Breast epithelium (tissue), 3 donors: Measurements from ENCODE around the gene HIPK1.

Experiments used
- POLR2AphosphoS5 ChIP-seq, 3 donors: sonication (generic); formaldehyde crosslinking; IDR thresholded peaks; one replicate each; pipeline ENCODE4 v1.6.1; 2017; ENCODE audit warnings: antibody characterized with exemption in 3 of 3
- TF ChIP-seq, protein P1 (sequence below), 3 donors: fragments of 450-650 bp; IDR thresholded peaks; one replicate each; pipeline ENCODE4 v1.5.1; 2016 to 2017; ENCODE audit warnings: antibody characterized with exemption in 3 of 3, mild to moderate bottlenecking in 3 of 3, moderate library complexity in 3 of 3

GRCh38 chr1:113901191-113901590 is 27.9 kb upstream of the HIPK1 start:
- TF ChIP-seq POLR2AphosphoS5 (IDR thresholded peaks at IDR 0.05): no peak
- TF ChIP-seq, protein P1, sequence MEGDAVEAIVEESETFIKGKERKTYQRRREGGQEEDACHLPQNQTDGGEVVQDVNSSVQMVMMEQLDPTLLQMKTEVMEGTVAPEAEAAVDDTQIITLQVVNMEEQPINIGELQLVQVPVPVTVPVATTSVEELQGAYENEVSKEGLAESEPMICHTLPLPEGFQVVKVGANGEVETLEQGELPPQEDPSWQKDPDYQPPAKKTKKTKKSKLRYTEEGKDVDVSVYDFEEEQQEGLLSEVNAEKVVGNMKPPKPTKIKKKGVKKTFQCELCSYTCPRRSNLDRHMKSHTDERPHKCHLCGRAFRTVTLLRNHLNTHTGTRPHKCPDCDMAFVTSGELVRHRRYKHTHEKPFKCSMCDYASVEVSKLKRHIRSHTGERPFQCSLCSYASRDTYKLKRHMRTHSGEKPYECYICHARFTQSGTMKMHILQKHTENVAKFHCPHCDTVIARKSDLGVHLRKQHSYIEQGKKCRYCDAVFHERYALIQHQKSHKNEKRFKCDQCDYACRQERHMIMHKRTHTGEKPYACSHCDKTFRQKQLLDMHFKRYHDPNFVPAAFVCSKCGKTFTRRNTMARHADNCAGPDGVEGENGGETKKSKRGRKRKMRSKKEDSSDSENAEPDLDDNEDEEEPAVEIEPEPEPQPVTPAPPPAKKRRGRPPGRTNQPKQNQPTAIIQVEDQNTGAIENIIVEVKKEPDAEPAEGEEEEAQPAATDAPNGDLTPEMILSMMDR (IDR thresholded peaks at IDR 0.05): no peak
